ENCODE measurements around the gene SLC25A23. TPM values are rescaled to one million over a fixed set of nuclear protein-coding genes. Genes with fewer than 3 reads are reported as not detected.

The SLC25A23 gene
- total and polyA plus RNA-seq, 4 donors, result 9.3 to 34.6 (median 22.7) TPM

DNA sequence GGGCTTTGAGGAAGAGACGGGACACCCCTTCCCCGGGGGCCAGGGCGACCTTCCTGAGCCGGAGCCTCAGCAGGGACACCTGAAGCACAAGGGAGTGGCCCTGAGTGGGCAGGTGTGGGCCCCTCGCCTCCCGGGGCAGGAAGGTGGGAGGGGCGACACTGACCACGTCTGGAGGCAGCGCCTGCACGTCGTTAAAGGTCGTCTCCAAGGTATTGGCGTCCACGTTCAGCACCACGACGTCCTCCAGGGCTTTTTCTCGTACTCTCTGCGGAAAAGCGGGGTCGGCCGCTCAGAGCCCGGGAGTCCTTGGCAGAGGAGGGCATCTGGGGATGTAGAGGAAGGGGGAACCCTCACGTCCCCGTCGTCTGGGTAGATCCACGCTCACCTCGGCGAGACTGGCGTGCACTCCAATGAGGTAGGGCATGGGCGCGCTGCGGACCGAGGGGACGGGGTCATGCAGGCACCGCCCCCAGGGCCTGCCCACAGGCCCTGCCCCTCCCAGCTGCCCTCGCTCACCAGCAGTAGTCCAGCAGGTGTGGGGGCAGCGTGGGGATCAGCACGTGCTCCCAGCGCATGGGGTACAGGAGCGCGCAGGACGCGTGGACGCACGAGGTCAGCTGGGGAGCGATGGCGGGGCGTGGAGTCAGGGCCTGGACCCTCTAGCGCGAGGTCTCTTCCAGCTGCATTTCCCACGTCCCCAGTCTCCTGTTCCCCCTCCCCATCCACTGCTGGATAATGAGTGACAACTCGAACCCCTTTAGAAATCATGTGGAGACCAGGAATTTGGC is 15.9 kb upstream of the SLC25A23 start (continued):
- no peak for TF ChIP-seq ZBTB33 (IDR thresholded peaks at IDR 0.05)
- TF ChIP-seq GABPA (IDR thresholded peaks at IDR 0.05 in 1 of 2, conservative IDR thresholded peaks at IDR 0.05 in 1 of 2), result no peak
- TF ChIP-seq HNF4A (conservative IDR thresholded peaks at IDR 0.05), result no peak
- TF ChIP-seq, protein P1, sequence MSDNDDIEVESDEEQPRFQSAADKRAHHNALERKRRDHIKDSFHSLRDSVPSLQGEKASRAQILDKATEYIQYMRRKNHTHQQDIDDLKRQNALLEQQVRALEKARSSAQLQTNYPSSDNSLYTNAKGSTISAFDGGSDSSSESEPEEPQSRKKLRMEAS (IDR thresholded peaks at IDR 0.05), result no peak
- no peak for TF ChIP-seq NR2F2 (IDR thresholded peaks at IDR 0.05)

GRCh38 chr19:6473647-6474046 is 14.1 kb upstream of the SLC25A23 start:
- no peaks in the 10 kb centered on the region for H3K9me3 ChIP-seq (ENCODE audit: control insufficient read depth in 4 of 4, low read length in 3 of 4)
- no peaks in the 10 kb centered on the region for H3K27me3 ChIP-seq (ENCODE audit: control insufficient read depth in 4 of 4, insufficient read depth in 4 of 4, low read length in 3 of 4)
- no peak for DNase-seq (ENCODE audit: low spot score)
- H3K27ac ChIP-seq (ENCODE audit: low read depth in 1 of 2, low read length in 2 of 2), result no peak overlapping the region
- no peak for TF ChIP-seq HNF4A (conservative IDR thresholded peaks at IDR 0.05)
- TF ChIP-seq CTCF (IDR thresholded peaks at IDR 0.05; ENCODE audit: low read depth, low read length, missing input control), result no peak
- TF ChIP-seq EGR1 (IDR thresholded peaks at IDR 0.05; ENCODE audit: low read depth in 2 of 2), result no peak
- no peak for TF ChIP-seq SP1 (IDR thresholded peaks at IDR 0.05)
- no peak for TF ChIP-seq ZBTB33 (IDR thresholded peaks at IDR 0.05)
- TF ChIP-seq TAF1 (conservative IDR thresholded peaks at IDR 0.05), result no peak
- no peak for TF ChIP-seq RXRA (IDR thresholded peaks at IDR 0.05)
- TF ChIP-seq HNF4G (IDR thresholded peaks at IDR 0.05), result no peak
- no peak for TF ChIP-seq RAD21 (IDR thresholded peaks at IDR 0.05)
- no peak for TF ChIP-seq FOXA2 (IDR thresholded peaks at IDR 0.05)
- no peak for TF ChIP-seq YY1 (IDR thresholded peaks at IDR 0.05)
- TF ChIP-seq, protein P2, sequence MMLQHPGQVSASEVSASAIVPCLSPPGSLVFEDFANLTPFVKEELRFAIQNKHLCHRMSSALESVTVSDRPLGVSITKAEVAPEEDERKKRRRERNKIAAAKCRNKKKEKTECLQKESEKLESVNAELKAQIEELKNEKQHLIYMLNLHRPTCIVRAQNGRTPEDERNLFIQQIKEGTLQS (IDR thresholded peaks at IDR 0.05), result no peak
- TF ChIP-seq JUND (IDR thresholded peaks at IDR 0.05), result no peak
- no peak for TF ChIP-seq NR2F2 (IDR thresholded peaks at IDR 0.05)
- TF ChIP-seq, protein P3, sequence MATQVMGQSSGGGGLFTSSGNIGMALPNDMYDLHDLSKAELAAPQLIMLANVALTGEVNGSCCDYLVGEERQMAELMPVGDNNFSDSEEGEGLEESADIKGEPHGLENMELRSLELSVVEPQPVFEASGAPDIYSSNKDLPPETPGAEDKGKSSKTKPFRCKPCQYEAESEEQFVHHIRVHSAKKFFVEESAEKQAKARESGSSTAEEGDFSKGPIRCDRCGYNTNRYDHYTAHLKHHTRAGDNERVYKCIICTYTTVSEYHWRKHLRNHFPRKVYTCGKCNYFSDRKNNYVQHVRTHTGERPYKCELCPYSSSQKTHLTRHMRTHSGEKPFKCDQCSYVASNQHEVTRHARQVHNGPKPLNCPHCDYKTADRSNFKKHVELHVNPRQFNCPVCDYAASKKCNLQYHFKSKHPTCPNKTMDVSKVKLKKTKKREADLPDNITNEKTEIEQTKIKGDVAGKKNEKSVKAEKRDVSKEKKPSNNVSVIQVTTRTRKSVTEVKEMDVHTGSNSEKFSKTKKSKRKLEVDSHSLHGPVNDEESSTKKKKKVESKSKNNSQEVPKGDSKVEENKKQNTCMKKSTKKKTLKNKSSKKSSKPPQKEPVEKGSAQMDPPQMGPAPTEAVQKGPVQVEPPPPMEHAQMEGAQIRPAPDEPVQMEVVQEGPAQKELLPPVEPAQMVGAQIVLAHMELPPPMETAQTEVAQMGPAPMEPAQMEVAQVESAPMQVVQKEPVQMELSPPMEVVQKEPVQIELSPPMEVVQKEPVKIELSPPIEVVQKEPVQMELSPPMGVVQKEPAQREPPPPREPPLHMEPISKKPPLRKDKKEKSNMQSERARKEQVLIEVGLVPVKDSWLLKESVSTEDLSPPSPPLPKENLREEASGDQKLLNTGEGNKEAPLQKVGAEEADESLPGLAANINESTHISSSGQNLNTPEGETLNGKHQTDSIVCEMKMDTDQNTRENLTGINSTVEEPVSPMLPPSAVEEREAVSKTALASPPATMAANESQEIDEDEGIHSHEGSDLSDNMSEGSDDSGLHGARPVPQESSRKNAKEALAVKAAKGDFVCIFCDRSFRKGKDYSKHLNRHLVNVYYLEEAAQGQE (IDR thresholded peaks at IDR 0.05), result no peak
- TF ChIP-seq FOXA1 (IDR thresholded peaks at IDR 0.05), result no peak
- TF ChIP-seq, protein P1 (IDR thresholded peaks at IDR 0.05), result no peak
- TF ChIP-seq GABPA (IDR thresholded peaks at IDR 0.05 in 1 of 2, conservative IDR thresholded peaks at IDR 0.05 in 1 of 2), result no peak
- no peak overlapping the region for H3K4me3 ChIP-seq (ENCODE audit: low read depth in 1 of 3, low read length in 3 of 3)
- H3K4me1 ChIP-seq (ENCODE audit: control insufficient read depth in 4 of 4, insufficient read depth in 4 of 4, low read length in 3 of 4), result peaks cover 0 to 17% (median 3%) of the 10 kb centered on the region in 4 donors
- WGBS, result 69% methylated on average over 9 of the region's 9 CpGs
- H3K9ac ChIP-seq (ENCODE audit: low read depth in 1 of 2, low read length in 2 of 2), result no peak overlapping the region
- no peaks in the 10 kb centered on the region for H3K36me3 ChIP-seq (ENCODE audit: control insufficient read depth in 4 of 4, insufficient read depth in 3 of 4, low read depth in 1 of 4, low read length in 3 of 4)
